Mucosa of stomach (tissue), 1 donor: Measurements from ENCODE around the gene NSD1.

Source experiments
- H3K27me3 ChIP-seq: one replicate; pipeline ENCODE4 v1.7.0; 2013; ENCODE audit warnings: mild to moderate bottlenecking, low read length; ENCODE audit not compliant: control insufficient read depth, insufficient read depth
- H3K36me3 ChIP-seq: one replicate; pipeline ENCODE4 v1.7.0; 2013; ENCODE audit warnings: low read length; ENCODE audit not compliant: control insufficient read depth, insufficient read depth
- H3K4me1 ChIP-seq: one replicate; pipeline ENCODE4 v1.7.0; 2013; ENCODE audit warnings: mild to moderate bottlenecking, low read length; ENCODE audit not compliant: control insufficient read depth, insufficient read depth
- H3K4me3 ChIP-seq: one replicate; pipeline ENCODE4 v1.7.0; 2013; ENCODE audit warnings: low read length
- H3K9ac ChIP-seq: one replicate; pipeline ENCODE4 v1.7.0; 2013; ENCODE audit warnings: mild to moderate bottlenecking, low read length, moderate library complexity
- H3K9me3 ChIP-seq: one replicate; pipeline ENCODE4 v1.7.0; 2013; ENCODE audit warnings: mild to moderate bottlenecking, low read length, moderate library complexity; ENCODE audit not compliant: control insufficient read depth
- donor health status: Pancreatic carcinoma.

The NSD1 gene

DNA sequence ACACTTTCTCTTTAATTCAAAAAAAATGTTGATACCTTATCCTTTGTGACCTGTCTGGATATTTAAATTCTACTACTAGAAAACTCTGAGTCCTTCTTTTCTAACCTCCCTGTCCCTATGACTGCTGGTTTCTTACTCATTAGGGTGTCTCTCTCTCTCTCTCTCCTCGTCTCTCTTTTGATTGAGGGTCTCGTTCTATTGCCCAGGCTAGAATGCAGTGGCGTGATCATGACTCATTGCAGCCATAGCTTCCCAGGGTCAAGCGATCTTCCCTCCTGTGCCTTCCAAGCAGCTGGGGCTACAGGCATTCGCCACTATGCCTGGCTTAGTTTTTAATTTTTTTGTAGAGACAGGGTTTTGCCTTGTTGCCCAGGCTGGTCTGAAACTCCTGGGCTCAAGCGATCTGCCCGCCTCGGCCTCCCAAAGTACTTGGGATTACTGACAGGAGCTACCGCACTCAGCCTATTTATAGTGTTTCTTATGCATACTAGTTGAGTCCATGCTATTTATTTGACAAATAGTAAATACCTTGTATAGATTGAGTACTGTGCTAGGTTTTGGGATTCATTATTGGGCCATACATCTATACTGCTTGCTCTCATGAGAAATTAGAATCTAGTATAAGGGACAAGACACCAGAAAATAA is 61.9 kb downstream of the NSD1 start:
- Histone ChIP-seq H3K9me3 (no peaks in the 10 kb centered on the region), H3K27me3 (no peaks in the 10 kb centered on the region), H3K36me3 (no peaks in the 10 kb centered on the region), H3K4me3 (no peak overlapping the region), H3K9ac (no peak overlapping the region), H3K4me1 (no peaks in the 10 kb centered on the region)

DNA sequence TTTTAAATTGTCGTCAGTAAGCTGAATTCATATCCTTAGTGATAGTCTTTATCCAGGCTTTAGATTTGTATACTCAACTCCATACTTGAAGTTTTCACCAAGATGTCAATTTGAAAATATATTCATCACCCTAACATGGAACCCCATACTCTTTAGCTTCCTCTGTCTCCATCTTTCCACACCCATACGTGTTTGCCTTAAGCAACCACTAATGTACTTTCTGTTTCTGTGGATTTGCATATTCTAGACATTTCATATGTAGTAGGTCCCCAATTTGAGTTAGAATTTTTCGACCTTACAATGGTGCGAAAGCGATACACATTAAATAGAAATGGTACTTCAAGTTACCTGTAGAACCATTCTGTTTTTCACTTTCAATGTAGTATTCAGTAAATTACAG is 65.2 kb downstream of the NSD1 start:
- Histone ChIP-seq H3K9ac (no peak overlapping the region), H3K9me3 (no peaks in the 10 kb centered on the region), H3K27me3 (no peaks in the 10 kb centered on the region), H3K4me3 (no peak overlapping the region), H3K36me3 (no peaks in the 10 kb centered on the region), H3K4me1 (no peaks in the 10 kb centered on the region)

DNA sequence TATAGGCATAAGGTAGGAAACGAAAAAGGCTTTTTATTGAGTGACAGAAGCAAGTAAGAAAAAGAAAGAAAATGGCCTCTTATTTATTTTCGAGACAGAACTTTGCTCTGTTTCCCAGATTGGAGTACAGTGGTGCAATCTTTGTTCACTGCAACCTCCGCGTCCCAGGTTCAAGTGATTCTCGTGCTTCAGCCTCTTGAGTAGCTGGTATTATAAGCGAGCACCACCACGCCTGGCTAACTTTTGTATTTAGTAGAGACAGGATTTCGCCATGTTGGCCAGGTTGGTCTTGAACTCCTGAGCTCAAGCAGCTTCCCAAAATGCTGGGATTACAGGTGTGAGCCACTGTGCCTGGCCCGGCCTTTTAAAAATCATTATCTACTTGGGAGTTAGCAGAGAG is 70.7 kb downstream of the NSD1 start:
- H3K4me3 ChIP-seq = no peak overlapping the region
- no peaks in the 10 kb centered on the region for H3K36me3 ChIP-seq
- H3K9me3 ChIP-seq = no peaks in the 10 kb centered on the region
- no peak overlapping the region for H3K9ac ChIP-seq
- H3K27me3 ChIP-seq = no peaks in the 10 kb centered on the region
- no peaks in the 10 kb centered on the region for H3K4me1 ChIP-seq

DNA sequence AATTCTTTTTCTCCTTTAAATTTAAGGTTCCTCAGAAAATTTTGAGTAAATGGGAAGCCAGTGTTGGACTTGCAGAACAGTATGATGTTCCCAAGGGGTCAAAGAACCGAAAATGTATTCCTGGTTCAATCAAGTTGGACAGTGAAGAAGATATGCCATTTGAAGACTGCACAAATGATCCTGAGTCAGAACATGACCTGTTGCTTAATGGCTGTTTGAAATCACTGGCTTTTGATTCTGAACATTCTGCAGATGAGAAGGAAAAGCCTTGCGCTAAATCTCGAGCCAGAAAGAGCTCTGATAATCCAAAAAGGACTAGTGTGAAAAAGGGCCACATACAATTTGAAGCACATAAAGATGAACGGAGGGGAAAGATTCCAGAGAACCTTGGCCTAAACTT is 76.0 kb downstream of the NSD1 start:
- Histone ChIP-seq H3K27me3 (no peaks in the 10 kb centered on the region), H3K9me3 (no peaks in the 10 kb centered on the region), H3K36me3 (peaks cover 10% of the 10 kb centered on the region), H3K4me3 (no peak overlapping the region), H3K9ac (no peak overlapping the region), H3K4me1 (no peaks in the 10 kb centered on the region)

DNA sequence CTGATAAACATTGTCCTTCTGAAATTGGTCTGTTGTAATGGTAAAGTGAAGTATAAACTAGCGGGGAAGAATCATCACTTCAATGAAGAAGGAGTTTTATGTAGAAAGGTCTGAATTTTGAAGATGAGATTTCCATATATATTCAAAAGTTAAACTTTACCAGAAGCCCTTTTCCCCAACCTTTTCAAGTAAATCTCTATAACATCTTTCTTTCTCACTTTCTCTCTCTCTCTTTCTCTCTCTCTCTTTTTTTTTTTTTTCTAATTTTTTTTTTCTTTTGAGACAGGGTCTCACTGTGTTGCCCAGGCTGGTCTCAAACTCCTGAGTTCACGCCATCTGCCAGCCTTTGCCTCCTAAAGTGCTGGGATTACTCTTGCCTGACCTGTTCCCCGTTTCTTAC is 78.7 kb downstream of the NSD1 start:
- Histone ChIP-seq H3K4me1 (no peaks in the 10 kb centered on the region), H3K9ac (no peak overlapping the region), H3K36me3 (peaks cover 10% of the 10 kb centered on the region), H3K9me3 (no peaks in the 10 kb centered on the region), H3K4me3 (no peak overlapping the region), H3K27me3 (no peaks in the 10 kb centered on the region)

GRCh38 chr5:177220576-177220975 is 87.0 kb downstream of the NSD1 start:
- no peaks in the 10 kb centered on the region for H3K4me1 ChIP-seq
- no peak overlapping the region for H3K4me3 ChIP-seq
- H3K36me3 ChIP-seq = peaks cover 3% of the 10 kb centered on the region
- H3K9me3 ChIP-seq = no peaks in the 10 kb centered on the region
- no peaks in the 10 kb centered on the region for H3K27me3 ChIP-seq
- no peak overlapping the region for H3K9ac ChIP-seq

DNA sequence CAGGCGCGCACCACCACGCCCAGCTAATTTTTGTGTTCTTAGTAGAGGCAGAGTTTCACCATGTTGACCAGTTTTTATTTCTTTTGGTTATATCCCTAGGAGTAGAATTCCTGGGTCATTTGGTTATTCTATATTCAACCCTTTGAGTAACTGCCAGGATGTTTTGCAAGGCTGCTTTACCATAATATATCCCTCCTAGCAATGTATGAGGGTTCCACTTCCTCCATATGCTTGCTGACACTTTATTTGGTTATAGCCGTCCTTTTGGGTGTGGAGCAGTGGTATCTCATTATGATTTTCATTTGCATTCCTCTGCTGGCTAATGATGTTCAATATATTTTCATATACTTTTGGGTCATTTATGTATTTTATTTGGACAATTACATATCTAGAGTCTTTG is 88.7 kb downstream of the NSD1 start:
- Histone ChIP-seq H3K9ac (no peak overlapping the region), H3K4me3 (no peak overlapping the region), H3K27me3 (no peaks in the 10 kb centered on the region), H3K36me3 (peaks cover 3% of the 10 kb centered on the region), H3K4me1 (no peaks in the 10 kb centered on the region), H3K9me3 (no peaks in the 10 kb centered on the region)

DNA sequence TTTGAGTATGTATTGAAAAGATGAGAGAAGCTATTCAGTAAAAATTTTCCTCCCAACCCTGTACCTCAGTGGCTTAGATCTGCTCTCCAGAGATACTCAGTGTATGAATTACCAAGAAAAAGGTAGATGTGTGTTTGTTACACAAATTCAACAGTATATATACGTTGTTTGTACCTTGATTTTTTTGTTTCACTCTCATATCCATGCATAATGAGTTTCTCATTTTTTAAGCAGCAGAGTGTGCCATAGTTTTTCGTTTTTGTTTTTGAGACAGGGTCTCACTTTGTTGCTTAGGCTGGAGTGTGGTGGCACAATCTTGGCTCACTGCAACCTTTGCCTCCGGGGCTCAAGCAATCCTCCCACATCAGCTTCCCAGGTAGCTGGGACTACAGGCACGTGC is 92.2 kb downstream of the NSD1 start:
- no peaks in the 10 kb centered on the region for H3K4me1 ChIP-seq
- H3K4me3 ChIP-seq = no peak overlapping the region
- no peaks in the 10 kb centered on the region for H3K36me3 ChIP-seq
- H3K9ac ChIP-seq = no peak overlapping the region
- no peaks in the 10 kb centered on the region for H3K27me3 ChIP-seq
- H3K9me3 ChIP-seq = no peaks in the 10 kb centered on the region

DNA sequence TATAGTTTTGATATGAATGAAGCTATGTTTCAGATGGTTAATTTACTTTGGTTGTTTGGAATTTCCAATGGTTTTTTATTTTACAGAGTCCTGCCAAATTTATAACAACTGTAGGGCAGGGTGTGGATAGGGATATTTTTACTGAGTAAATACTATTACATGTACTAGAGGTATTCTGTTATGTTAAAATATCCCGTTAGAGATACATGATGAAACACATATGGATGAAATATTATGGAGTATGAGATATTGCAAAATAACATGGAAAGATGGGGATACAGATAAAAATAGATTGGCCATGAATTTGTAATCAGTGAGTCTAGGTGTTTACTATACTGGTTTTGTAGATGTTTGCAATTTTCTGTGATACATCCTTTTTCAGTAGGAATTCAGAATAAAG is 93.3 kb downstream of the NSD1 start:
- no peaks in the 10 kb centered on the region for H3K4me1 ChIP-seq
- H3K36me3 ChIP-seq = no peaks in the 10 kb centered on the region
- no peak overlapping the region for H3K4me3 ChIP-seq
- no peaks in the 10 kb centered on the region for H3K9me3 ChIP-seq
- no peaks in the 10 kb centered on the region for H3K27me3 ChIP-seq
- no peak overlapping the region for H3K9ac ChIP-seq

DNA sequence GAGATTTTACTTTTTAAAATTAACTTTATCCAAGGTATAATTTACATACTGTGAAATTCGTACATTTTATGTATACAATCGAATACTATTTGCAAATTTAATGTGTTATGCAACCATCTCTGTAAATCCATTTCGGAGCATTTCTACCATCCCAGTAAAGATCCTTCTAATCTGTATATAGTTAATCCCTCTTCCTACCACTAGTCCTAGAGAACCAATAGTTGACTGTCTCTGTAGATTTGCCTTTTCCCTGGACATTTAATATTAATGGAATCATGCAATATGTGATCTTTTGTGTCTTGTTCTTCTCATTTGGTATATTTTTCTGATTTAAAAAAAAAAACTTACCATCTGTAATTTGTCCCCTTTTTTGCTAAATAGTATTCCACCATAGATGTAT is 95.2 kb downstream of the NSD1 start:
- Histone ChIP-seq H3K4me3 (no peak overlapping the region), H3K27me3 (no peaks in the 10 kb centered on the region), H3K36me3 (no peaks in the 10 kb centered on the region), H3K4me1 (no peaks in the 10 kb centered on the region), H3K9ac (no peak overlapping the region), H3K9me3 (no peaks in the 10 kb centered on the region)

DNA sequence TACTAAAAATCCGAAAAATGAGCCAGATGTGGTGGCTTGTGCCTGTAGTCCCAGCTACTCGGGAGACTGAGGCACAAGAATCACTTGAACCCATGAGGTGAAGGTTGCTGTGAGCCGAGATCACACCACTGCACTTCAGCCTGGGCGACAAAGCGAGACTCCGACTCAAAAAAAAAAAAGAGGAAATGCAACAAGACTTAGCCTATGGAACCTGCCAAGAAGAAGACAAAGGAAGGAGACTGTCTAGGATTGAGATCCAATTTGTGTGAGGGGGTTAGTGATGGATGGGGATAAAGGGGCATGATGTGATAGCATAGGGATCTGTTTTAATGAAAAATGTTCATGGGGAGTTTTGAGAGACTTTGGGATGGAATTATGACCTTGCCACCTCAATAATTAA is 97.1 kb downstream of the NSD1 start:
- H3K9me3 ChIP-seq = no peaks in the 10 kb centered on the region
- no peak overlapping the region for H3K9ac ChIP-seq
- no peaks in the 10 kb centered on the region for H3K36me3 ChIP-seq
- no peaks in the 10 kb centered on the region for H3K4me1 ChIP-seq
- no peaks in the 10 kb centered on the region for H3K27me3 ChIP-seq
- no peak overlapping the region for H3K4me3 ChIP-seq

- Histone ChIP-seq H3K36me3 (no peaks in the 10 kb centered on the region), H3K9ac (no peak overlapping the region), H3K9me3 (no peaks in the 10 kb centered on the region)
Observed at GRCh38 chr5:177231479-177232250, 98.1 kb downstream of the NSD1 start.

More at GRCh38 chr5:177231479-177232250, 98.1 kb downstream of the NSD1 start:
- H3K4me1 ChIP-seq = no peaks in the 10 kb centered on the region
- no peaks in the 10 kb centered on the region for H3K27me3 ChIP-seq
- no peak overlapping the region for H3K4me3 ChIP-seq
